Anterior cingulate cortex (tissue), 58 donors: ENCODE measurements around the gene CRACR2A.
A peak's percentile ranks its signal among the peaks of the same experiment; 100 is the strongest.

Experiments used
- DNase-seq, 58 donors: peaks; one replicate each; lab custom pipeline; 2025; lab: John Stamatoyannopoulos, UW

Gene CRACR2A, protein sequence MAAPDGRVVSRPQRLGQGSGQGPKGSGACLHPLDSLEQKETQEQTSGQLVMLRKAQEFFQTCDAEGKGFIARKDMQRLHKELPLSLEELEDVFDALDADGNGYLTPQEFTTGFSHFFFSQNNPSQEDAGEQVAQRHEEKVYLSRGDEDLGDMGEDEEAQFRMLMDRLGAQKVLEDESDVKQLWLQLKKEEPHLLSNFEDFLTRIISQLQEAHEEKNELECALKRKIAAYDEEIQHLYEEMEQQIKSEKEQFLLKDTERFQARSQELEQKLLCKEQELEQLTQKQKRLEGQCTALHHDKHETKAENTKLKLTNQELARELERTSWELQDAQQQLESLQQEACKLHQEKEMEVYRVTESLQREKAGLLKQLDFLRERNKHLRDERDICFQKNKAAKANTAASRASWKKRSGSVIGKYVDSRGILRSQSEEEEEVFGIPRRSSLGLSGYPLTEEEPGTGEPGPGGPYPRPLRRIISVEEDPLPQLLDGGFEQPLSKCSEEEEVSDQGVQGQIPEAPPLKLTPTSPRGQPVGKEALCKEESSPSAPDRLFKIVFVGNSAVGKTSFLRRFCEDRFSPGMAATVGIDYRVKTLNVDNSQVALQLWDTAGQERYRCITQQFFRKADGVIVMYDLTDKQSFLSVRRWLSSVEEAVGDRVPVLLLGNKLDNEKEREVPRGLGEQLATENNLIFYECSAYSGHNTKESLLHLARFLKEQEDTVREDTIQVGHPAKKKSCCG

DNA sequence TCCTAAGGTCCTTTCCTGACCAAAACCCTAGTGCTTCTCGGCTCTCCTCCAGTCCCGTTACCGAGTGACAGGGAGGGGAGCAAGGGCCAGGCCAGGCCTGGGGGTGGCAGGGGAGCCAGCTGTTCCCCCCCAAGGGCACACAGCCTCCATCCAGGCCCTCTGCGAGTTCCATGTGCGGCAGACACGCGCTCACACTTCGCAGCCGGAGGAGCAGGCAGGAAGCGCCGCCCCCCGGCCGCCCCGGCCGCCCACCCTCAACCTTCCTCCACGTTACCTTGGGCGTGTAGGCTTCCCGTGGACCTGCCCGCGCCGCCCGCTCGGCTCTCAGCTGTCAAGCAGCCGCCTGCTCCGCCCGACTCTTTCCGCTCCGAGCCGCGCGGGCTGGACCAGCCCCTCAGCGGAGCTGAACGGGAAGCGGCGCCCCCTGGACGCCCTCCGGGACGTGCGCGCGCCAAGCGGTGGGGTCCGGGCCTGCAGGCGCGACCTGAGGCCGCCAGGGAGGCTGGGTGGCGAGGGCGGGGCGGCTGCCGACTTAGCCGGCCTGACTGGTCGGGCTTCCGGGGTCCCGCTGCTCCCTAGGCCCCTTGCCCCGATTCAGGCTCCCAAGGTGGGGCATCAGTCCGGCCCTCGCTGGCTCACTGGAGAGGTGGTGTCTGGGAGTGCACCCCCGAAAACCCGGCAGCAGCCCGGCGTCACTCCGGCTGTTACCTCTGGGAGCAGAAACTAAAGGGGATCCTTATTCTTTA lies at the start of gene CRACR2A:
CRACR2A (minus strand) TSS at position 369 of the 746 bp plus-strand sequence. CDS start 56,110 bp downstream, outside the sequence.
- peak in 7 of 58 donors; percentile 7 to 21 (median 15) for DNase-seq

DNA sequence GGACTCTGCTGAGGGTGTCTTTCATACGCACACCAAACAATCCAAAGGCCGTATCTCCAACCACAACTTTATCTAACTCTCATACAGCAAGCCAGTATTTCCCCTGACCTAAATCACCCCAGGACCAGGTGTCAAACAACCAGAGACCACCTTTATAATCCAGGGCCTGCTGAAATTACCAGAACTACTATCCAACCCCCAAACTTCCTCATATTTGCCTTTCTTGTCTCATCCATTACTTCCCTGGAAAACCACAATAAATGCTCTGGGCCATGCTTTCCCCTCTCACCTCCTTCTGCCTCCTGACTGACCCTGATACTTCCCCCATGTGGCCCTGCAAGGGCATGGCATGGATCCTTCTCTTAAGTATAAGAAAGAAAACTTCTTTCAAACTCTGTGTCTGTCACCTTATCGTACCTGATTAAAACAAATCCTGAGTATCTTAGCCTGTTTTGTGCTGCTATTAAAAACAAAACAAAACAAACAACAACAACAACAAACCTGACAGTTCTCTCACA lies 44.7 kb upstream of the CRACR2A start:
- DNase-seq: no peak

DNA sequence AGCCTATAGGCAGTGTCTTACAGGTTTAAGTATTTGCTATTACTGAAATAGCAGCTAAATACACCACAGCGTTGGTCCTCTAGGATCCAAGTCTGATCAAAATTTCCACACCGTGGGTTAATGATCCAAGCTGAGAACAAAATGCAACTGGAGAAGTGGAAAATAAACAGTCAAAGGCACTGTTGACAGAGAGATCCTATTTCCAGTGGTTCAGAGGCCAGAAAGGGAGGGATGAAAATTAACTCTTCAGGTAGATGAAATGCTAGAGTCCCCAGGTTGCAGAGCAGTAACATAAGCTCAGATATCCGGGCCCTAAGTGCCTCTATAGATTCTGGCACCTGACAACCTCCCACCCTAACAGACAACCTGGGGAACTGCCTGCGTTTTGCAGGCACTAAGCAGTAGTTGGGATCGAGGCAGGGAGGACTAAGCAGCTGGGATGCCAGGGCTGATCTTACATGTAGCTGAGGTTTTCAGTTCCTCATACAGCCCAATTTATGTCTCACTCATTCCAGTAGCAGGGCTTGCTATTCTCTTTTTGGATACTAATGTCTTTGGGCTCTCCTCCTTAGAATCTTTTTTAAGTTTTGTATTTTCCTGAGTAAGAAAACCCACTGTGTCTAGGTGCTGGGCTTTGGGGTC lies 42.7 kb upstream of the CRACR2A start:
- DNase-seq: no peak

DNA sequence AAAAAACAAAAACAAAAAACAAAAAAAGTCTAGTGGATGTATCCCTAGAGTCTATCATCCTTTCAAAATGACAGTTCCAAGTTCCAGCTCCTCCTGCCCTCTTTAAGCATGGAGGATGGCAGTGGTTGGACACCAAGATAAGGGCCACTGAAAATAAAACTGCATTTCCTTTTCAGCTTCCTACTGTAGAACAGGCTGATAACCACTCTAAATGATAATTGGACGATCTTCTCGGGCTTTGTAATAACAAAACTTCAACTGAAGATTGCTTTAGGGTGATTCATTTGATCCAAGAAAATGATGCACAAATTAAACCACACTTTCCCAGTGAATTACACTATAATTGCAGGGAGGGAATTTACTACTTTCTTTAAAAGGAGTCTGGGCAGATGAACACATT lies 42.2 kb upstream of the CRACR2A start:
- DNase-seq: no peak

DNA sequence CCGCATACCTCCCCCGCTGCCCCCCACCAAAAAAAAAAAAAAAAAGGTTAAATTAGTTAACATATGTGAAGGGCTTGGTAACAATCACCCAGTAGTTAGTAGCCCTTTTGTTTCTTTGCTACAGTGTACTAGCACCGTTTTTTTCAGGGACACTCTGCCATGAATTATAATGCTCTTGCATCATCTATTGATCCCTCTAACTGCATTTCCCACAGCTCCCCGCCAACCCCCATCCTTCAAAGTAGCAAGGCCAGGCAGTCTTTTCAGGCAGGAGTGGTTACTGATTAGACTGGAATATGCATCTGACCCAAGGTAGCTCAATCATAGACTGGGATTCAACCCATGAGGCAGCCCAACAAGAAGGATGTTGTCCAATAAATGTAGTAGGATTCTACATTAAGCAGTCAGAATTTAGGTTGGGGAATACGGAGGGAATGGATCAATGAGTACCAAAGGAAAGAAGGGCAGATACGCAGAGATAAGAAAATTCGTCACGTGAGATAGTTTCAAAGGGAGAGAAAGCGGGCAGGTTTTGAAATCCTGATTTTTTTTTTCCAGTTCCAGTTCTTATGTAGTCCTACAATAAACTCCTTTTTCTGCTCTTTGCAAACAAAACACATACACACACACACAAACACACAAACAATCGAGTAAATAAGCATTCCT lies 39.8 kb upstream of the CRACR2A start:
- no peak for DNase-seq

DNA sequence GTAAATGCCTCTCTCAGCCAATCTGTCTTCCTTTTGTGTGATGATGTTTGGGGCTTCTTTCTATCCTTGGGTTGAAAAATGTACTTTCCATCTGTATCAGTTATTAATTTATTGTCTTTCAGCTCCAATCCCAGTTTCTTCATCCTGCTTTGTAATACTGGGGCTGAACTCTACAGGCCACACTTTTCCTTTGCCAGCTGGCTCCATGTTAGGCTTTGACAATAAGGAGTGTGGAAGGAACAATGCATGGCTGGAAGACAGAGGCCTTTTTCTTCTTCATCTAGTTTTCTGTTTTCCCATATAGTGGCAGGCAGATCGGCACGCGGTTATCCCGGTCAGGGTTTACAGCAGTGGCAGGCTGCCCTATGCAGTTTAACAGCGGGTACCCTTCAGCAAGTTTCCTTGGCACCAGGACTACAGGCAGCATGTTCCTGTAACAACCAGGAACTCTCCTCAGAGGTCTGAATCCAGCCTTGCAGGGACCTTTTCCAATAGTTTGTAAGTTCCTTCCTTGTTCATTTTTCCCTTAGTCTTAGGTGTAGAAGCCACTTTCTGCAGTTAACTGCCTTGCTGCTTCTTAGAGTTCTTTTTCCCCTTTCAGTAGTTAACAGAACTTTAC lies 38.5 kb upstream of the CRACR2A start:
- no peak for DNase-seq

DNA sequence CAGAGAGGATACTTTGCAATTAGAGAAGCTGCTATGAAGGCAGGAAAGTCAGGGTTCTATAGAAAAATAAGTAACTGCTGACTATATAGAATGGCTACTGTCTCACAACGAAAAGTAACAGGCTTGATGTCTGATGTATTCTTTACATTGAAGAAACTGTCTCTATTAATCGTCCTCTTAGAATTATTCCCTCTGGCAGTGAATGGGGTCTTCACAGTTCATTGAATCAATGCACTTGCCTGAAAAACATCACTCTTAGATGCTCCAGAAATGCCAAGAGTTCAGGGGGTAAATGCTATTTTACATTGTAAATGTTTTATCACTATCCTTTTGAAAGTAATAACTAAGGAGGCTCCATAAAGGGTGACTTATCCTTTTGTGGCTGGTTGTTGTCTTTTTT lies 37.7 kb upstream of the CRACR2A start:
- DNase-seq: no peak

DNA sequence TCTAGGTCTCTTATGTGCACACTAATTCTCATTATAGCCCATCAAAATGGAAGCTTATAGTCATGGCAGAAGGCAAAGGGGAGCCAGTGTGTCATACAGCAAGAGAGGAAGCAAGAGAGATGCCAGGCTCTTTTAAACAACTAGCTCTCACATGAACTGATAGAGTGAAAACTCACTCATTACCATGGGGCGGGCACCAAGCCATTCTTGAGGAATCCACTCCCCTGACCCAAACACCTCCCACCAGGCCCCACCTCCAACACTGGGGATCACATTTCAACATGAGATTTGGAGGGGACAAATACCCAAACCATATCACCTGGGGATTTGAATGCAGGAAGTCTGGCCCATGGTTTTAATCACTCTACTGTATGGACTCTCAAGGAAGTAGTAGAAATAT lies 36.9 kb upstream of the CRACR2A start:
- no peak for DNase-seq

DNA sequence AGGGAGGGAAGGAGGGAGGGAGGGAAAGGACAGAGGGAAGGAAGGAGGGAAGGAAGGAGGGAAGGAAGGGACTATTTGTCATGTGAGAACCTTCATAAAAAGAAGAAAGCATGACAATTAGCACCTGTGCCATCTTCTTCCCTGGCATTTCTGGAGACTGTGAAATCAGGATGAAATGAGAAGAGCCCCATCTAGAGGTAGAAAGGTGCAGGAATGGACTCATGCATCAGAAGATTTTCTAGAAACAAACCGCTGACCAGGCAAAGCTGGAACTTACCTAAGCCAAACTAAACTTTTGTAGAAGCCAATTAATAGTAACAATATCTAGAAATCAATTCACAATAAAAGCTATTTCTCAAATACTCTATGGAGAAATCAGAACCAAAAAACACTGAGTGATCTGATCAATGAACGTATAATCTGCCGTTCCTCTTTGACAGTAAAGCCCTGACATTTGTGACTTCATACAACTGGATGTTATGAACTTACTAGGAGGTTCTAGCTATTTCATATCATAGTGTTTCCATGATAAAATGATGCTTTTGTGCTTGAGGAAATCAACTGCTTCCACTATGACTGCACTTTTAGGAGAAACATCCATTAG lies 24.4 kb upstream of the CRACR2A start:
- DNase-seq: peak in 2 of 58 donors; percentile 36 to 37

DNA sequence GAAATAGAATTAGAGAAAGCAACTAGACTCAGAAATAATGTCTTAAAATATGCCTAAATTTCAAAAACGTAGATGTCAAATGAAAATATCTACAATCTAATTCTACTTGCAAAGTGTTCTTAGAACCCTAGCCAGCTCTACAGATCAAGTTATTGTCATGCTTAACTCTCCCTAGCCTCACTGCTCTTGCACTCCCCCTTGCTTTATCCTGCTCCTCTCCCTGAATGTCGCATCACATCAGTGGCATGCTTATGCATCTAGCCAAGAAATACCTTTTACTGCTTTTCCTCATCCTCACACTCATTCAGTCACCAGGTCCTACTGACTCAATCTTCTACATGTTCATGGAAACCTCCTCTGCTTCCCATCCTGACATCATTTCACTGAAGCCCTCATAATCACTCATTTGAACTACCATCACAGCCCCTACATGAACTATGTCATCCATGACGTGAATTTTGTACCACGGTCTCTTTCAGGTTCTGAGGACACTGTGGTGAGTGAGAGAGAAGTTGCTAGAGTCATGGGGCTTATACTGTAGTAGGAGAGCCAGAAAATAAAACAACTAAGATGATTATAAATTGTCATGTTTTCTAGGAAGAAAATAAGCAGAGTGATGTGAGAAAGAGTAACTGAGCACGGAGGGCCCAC lies 22.6 kb upstream of the CRACR2A start:
- DNase-seq: no peak

DNA sequence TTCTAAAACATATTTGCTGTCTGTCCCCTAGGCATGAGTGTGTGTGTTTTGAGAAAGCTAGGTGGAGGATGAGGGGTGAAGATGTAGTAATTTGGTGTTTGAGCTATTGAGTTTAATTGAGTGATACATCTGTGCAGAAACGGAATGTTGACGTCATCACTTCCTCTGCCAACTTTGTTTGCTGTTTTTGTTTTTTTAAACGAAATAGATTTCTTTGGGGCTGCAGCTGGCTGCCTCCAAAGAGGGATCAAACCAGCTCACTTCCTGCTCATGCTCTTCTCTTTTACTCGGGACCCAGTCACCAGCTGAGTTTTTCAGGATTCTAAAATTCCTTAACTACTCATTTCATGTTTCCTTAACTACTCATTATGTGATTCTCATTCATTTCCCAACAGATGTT lies 19.5 kb upstream of the CRACR2A start:
- no peak for DNase-seq

DNA sequence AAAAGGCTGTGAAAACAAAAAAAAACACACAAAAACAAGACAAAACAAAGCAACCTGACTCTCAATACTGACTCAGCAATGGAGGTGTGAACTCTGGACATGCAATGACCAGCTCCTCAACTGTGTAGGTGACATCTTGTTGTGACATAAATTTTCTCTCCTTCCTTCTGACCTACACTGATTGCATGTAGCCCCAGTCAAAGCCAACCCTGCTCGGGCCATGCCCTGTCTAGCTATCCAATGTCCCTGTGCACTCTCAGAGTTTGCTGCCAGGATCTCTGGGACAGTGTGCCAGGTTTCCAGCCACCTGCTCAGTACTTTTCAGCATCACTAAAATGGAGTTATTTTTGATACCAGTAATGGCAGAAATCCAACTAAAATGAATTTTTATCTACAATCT lies 18.9 kb upstream of the CRACR2A start:
- no peak for DNase-seq

DNA sequence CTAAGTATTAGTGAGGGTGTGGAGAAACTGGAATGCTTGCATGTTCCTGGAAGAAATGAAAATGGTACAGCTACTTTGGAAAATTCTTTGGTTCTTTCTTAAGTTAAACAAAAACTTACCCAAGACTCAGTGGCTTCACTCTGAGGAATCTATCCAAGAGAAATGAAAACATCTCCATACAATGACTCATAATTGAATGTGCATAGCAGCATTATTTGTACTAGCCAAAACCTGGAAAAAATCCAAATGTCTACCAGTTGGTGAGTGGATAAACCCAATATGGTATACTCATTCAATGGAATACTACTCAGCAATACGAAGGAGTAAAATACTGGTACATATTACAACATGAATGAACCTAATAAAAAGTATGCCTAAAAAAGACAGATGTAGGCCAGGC lies 18.0 kb upstream of the CRACR2A start:
- DNase-seq: no peak

DNA sequence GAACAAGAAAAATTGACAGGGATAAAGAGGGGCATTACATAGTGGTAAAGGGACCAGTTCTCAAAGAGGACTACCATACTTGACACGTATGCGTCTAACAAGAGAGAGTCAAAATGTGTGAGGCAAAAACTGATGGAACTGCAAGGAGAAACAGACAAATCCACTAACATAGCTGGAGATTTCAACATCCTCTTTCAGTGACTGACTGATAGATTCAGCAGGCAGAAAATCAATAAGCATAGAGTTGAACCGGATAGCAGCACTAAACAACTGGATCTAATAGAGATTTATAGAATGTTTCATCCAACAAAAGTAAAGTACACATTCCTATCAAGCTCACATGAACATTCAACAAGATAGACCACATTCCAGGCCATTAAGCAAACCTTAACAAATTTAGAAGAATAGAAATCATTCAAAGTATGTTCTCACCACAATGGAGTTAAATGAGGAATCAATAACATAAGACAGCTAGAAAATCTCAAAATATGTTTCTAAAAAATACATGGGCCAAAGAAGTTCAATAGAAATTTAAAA lies 16.1 kb upstream of the CRACR2A start:
- no peak for DNase-seq

DNA sequence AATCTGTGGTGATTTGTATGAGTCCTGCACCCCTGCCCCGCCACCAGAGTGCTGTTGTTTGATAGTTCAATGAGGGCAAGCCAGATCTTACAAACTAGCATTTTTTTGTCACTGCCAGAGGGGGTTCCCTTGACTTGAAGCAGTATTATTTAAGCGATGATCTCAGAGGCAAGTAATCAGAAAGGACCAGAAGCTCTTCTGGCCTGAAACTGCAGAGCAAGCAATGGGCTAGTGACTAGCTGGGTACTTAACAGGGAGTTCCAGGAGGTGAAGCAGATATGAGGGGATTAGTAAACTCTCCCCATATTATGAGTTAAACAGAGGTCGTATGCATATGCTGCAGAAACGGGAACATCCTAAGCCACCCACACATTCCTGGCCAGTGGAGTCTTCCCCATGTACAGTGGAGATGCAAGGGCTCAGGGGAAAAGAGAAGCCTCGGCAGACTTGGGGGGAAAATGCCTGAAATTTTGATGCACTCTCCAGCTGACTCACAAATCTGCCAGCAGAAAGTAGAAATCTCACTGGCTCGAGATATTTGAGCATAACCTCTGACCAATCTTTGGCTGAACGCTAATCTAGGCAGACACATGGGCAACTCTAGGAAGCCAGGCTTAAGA lies 8.3 kb upstream of the CRACR2A start:
- DNase-seq: no peak

DNA sequence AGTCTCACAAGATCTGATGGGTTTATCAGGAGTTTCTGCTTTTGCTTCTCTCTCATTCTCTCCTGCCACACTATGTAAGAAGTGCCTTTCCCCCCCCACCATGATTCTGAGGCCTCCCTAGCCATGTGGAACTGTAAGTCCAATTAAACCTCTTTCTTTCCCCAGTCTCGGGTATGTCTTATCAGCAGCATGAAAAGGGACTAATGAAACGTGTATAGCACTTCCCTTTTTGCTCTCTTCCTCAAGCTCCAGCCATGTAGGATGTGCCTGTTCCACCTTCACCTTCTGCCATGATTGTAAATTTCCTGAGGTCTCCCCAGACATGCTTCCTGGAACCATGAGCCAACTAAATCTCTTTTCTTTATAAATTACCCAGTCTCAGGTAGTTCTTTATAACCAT lies 7.0 kb upstream of the CRACR2A start:
- no peak for DNase-seq

DNA sequence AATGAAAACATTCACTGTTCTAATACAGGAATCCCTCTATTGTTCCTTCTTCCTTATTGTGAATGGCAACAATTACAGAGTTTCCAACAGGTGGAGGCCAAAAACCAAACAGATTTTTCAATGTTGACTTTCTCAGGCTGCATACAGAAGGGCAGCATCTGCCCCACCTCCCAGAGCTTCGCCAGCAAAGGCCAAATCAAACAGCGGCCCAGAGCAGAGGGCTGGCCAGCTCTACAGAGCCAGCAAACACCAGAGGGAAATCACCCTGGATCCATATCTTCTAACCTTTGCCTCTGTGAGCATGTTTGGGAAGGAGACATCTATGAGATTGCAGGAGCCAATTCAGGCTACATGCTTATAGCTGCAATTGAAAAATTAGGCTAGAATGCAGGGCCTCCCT lies 4.4 kb upstream of the CRACR2A start:
- DNase-seq: no peak

DNA sequence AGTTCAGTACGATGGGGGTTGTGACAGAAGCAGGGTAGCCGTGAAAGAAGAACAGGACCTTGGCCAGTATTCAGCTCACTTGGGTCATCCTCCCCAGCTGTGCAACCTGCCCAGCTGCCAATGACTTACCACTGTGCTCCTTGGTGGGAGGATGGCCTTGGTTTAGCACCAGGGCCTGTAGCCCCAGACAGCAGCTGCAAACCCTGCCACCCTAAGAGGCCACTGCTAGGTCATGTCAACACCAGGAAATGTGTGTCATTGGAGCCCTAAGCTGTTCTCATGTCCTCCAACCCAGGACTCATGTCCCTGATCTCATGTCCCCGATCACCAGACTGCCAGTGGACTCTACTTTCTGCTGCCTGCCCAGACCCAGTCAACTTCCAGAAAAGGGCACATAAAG lies 3.0 kb upstream of the CRACR2A start:
- no peak for DNase-seq
